IMR-90 (cell line): ENCODE results near the gene HFM1. TPM values are rescaled to one million over a fixed set of nuclear protein-coding genes. Genes with fewer than 3 reads are reported as not detected.

Source experiments
- ATAC-seq: fragments of 200-7000 bp; cut with Tn5 transposase; 2 replicates; pipeline ENCODE4 v1.9.1; 2020; ENCODE audit warnings: low read depth, mild to moderate bottlenecking, moderate library complexity
- BruUV-seq: library from RNA; stranded (reverse); fragments of 400-500 nt; replicated peaks from 2 replicates; lab custom pipeline; 2021; lab: Mats Ljungman, UMichigan
- CTCF ChIA-PET: fragments of 300-600 bp; formaldehyde crosslinking; extraction: SDS; loops from one replicate; lab custom pipeline; 2021; ENCODE audit warnings: antibody characterized with exemption; lab: Yijun Ruan, JAX
- POLR2A ChIA-PET: fragments of 300-600 bp; sonication (Branson Sonifier 250); formaldehyde crosslinking; loops from one replicate; lab custom pipeline; 2022; ENCODE audit warnings: antibody characterized with exemption; ENCODE audit not compliant: unreplicated experiment; lab: Charles Lee
- DNase-seq: peaks from one replicate; pipeline ENCODE4 v3.0.0; 2013
- H2AFZ ChIP-seq: replicated peaks from 2 replicates; pipeline ENCODE3; 2013; ENCODE audit warnings: low read length, mild to moderate bottlenecking; ENCODE audit not compliant: poor library complexity
- H2AK5ac ChIP-seq: 2 replicates; pipeline ENCODE4 v1.6.1; 2013; ENCODE audit warnings: low read depth, low read length, inconsistent platforms
- H2AK9ac ChIP-seq: replicated peaks from 2 replicates; pipeline ENCODE3; 2013; ENCODE audit warnings: mild to moderate bottlenecking, low read depth, low read length, moderate library complexity; ENCODE audit not compliant: poor library complexity
- H2BK120ac ChIP-seq: 2 replicates; pipeline ENCODE4 v1.6.1; 2013; ENCODE audit warnings: low read depth, low read length, inconsistent platforms
- H2BK15ac ChIP-seq: 3 replicates; pipeline ENCODE4 v1.6.1; 2013; ENCODE audit warnings: low read depth, low read length, inconsistent platforms
- H2BK20ac ChIP-seq: 2 replicates; pipeline ENCODE4 v1.6.1; 2013; ENCODE audit warnings: low read depth, mild to moderate bottlenecking, inconsistent platforms, low read length, moderate library complexity
- H2BK5ac ChIP-seq: 2 replicates; pipeline ENCODE4 v1.6.1; 2013; ENCODE audit warnings: mild to moderate bottlenecking, low read depth, low read length, inconsistent platforms; ENCODE audit not compliant: poor library complexity, severe bottlenecking
- H3K14ac ChIP-seq: replicated peaks from 2 replicates; pipeline ENCODE4 v1.6.1; 2013; ENCODE audit warnings: low read depth, low read length, inconsistent platforms
- H3K18ac ChIP-seq: 2 replicates; pipeline ENCODE4 v1.6.1; 2013; ENCODE audit warnings: low read depth, low read length, control low read depth
- H3K23ac ChIP-seq: 2 replicates; pipeline ENCODE4 v1.6.1; 2013; ENCODE audit warnings: low read depth, low read length, inconsistent platforms
- H3K27ac ChIP-seq: 2 replicates; pipeline ENCODE4 v1.5.1; 2013; ENCODE audit warnings: mild to moderate bottlenecking, control low read depth, low read length; ENCODE audit not compliant: insufficient read depth
- H3K27me3 ChIP-seq: 2 replicates; pipeline ENCODE4 v1.6.1; 2013; ENCODE audit warnings: low read length; ENCODE audit not compliant: control insufficient read depth, insufficient read depth
- H3K36me3 ChIP-seq: 2 replicates; pipeline ENCODE4 v1.6.1; 2013; ENCODE audit warnings: low read length, mixed read lengths; ENCODE audit not compliant: control insufficient read depth, insufficient read depth
- H3K4ac ChIP-seq: 2 replicates; pipeline ENCODE4 v1.6.1; 2013; ENCODE audit warnings: low read depth, low read length, inconsistent platforms
- H3K4me1 ChIP-seq: 2 replicates; pipeline ENCODE4 v1.6.1; 2013; ENCODE audit warnings: low read length, mixed read lengths; ENCODE audit not compliant: control insufficient read depth, insufficient read depth
- H3K4me2 ChIP-seq: 2 replicates; pipeline ENCODE4 v1.6.1; 2013; ENCODE audit warnings: low read depth, mild to moderate bottlenecking, control low read depth, low read length, moderate library complexity
- H3K4me3 ChIP-seq: 2 replicates; pipeline ENCODE4 v1.5.1; 2013; ENCODE audit warnings: low read depth, mild to moderate bottlenecking, control low read depth, low read length, moderate library complexity; ENCODE audit not compliant: insufficient read depth
- H3K56ac ChIP-seq: 2 replicates; pipeline ENCODE4 v1.6.1; 2013; ENCODE audit warnings: low read length, inconsistent platforms; ENCODE audit not compliant: insufficient read depth; ENCODE audit errors: extremely low read depth
- H3K79me1 ChIP-seq, 2 experiments: 2 replicates each; pipeline ENCODE4 v1.6.1; 2013; ENCODE audit warnings: low read length in 2 of 2, inconsistent platforms in 1 of 2, low read depth in 1 of 2
- H3K9ac ChIP-seq: 2 replicates; pipeline ENCODE4 v1.6.1; 2013; ENCODE audit warnings: low read depth, low read length, control low read depth
- H3K9me1 ChIP-seq: 2 replicates; pipeline ENCODE4 v1.6.1; 2013; ENCODE audit warnings: low read length, inconsistent platforms; ENCODE audit not compliant: insufficient read depth
- H3K9me3 ChIP-seq: 2 replicates; pipeline ENCODE4 v1.6.1; 2013; ENCODE audit warnings: low read length; ENCODE audit not compliant: control insufficient read depth, insufficient read depth
- H4K20me1 ChIP-seq: 2 replicates; pipeline ENCODE4 v1.6.1; 2013; ENCODE audit warnings: low read length, inconsistent platforms; ENCODE audit not compliant: insufficient read depth
- H4K5ac ChIP-seq: 2 replicates; pipeline ENCODE4 v1.6.1; 2013; ENCODE audit warnings: mild to moderate bottlenecking, low read depth, low read length, control low read depth
- H4K8ac ChIP-seq, 2 experiments: 2 replicates each; pipeline ENCODE4 v1.6.1; 2013; ENCODE audit warnings: low read depth in 2 of 2, low read length in 2 of 2, control low read depth in 1 of 2, inconsistent platforms in 1 of 2
- H4K91ac ChIP-seq: 2 replicates; pipeline ENCODE4 v1.6.1; 2013; ENCODE audit warnings: low read depth, low read length, inconsistent platforms; ENCODE audit not compliant: insufficient read depth
- BHLHE40 ChIP-seq: fragments of 150-350 bp; IDR thresholded peaks from 2 replicates; pipeline ENCODE4 v1.6.1; 2016; ENCODE audit warnings: mild to moderate bottlenecking, low read depth, low read length
- CEBPB ChIP-seq: IDR thresholded peaks from 2 replicates; pipeline ENCODE4 v1.6.1; 2012; ENCODE audit warnings: low read depth, low read length, improper control_type of control experiment
- CHD1 ChIP-seq: IDR thresholded peaks from 2 replicates; pipeline ENCODE4 v1.6.1; 2012; ENCODE audit warnings: low read depth, low read length, improper control_type of control experiment
- CTCF ChIP-seq: conservative IDR thresholded peaks from 2 replicates; pipeline ENCODE4 v1.5.1; 2012; ENCODE audit warnings: mild to moderate bottlenecking, low read depth, low read length, improper control_type of control experiment
- ELK1 ChIP-seq: fragments of 150-350 bp; IDR thresholded peaks from 2 replicates; pipeline ENCODE4 v1.6.1; 2016; ENCODE audit warnings: low read depth, mild to moderate bottlenecking, low read length, moderate library complexity, borderline replicate concordance
- FOS ChIP-seq: fragments of 150-350 bp; IDR thresholded peaks from 2 replicates; pipeline ENCODE4 v1.6.1; 2016; ENCODE audit warnings: low read depth, low read length
- MAFK ChIP-seq: IDR thresholded peaks from 2 replicates; pipeline ENCODE4 v1.6.1; 2012; ENCODE audit warnings: low read depth, low read length, improper control_type of control experiment
- MAZ ChIP-seq: IDR thresholded peaks from 2 replicates; pipeline ENCODE4 v1.6.1; 2012; ENCODE audit warnings: low read depth, mild to moderate bottlenecking, low read length, improper control_type of control experiment, moderate library complexity, borderline replicate concordance
- MXI1 ChIP-seq: IDR thresholded peaks from 2 replicates; pipeline ENCODE4 v1.6.1; 2012; ENCODE audit warnings: low read depth, mild to moderate bottlenecking, low read length, moderate library complexity, borderline replicate concordance
- NFE2L2 ChIP-seq: fragments of 150-350 bp; IDR thresholded peaks from 2 replicates; pipeline ENCODE4 v1.6.1; 2016; ENCODE audit warnings: low read depth, mild to moderate bottlenecking, low read length
- RAD21 ChIP-seq: IDR thresholded peaks from 2 replicates; pipeline ENCODE4 v1.6.1; 2012; ENCODE audit warnings: low read length, improper control_type of control experiment
- RCOR1 ChIP-seq: IDR thresholded peaks from 2 replicates; pipeline ENCODE4 v1.6.1; 2012; ENCODE audit warnings: mild to moderate bottlenecking, low read length, improper control_type of control experiment; ENCODE audit not compliant: insufficient replicate concordance
- RFX5 ChIP-seq: IDR thresholded peaks from 2 replicates; pipeline ENCODE4 v1.8.0; 2012; ENCODE audit warnings: low read depth, mild to moderate bottlenecking, low read length, moderate library complexity
- SMC3 ChIP-seq: fragments of 150-350 bp; IDR thresholded peaks from 2 replicates; pipeline ENCODE4 v1.6.1; 2016; ENCODE audit warnings: low read depth, mild to moderate bottlenecking, antibody characterized with exemption, low read length, moderate library complexity
- USF2 ChIP-seq: fragments of 150-350 bp; IDR thresholded peaks from 2 replicates; pipeline ENCODE4 v1.6.1; 2017; ENCODE audit warnings: mild to moderate bottlenecking, antibody characterized with exemption, low read length, low read depth
- WGBS, 2 experiments: methylation state at CpG; one replicate each; pipeline versions ENCODE4 v1.1.5 to v1.1.7; 2013; ENCODE audit warnings: missing lambda C conversion rate in 2 of 2; ENCODE audit not compliant: insufficient read length in 1 of 2; ENCODE audit errors: extremely low coverage in 2 of 2; 5-methylcytosine and 5-hydroxymethylcytosine counted together
- dilution Hi-C: fragments of 300-500 bp; cut with HindIII; formaldehyde crosslinking; loops from one replicate; pipeline ENCODE4 v1.14.3; 2018; ENCODE audit warnings: low sequenced_read_pairs; ENCODE audit not compliant: unreplicated experiment
- in situ Hi-C: fragments of 300-500 bp; cut with MboI; formaldehyde crosslinking; loops from 3 replicates; pipeline ENCODE4 v1.14.3; 2019; ENCODE audit warnings: low sequenced_read_pairs, inconsistent platforms, mixed read lengths
- intact Hi-C: fragments of 100-400 bp; cut with micrococcal nuclease; formaldehyde crosslinking; loops from 2 replicates; pipeline ENCODE4 v1.10.0; 2022
- polyA plus RNA-seq, 3 experiments: library from polyadenylated mRNA; depleted of rRNA; stranded (reverse); fragments of >200 nt; gene quantifications; 2 replicates each; pipeline ENCODE4 v1.2.3, GENCODE V29; 2012; ENCODE audit warnings: low replicate concordance in 1 of 3
- total RNA-seq: library from RNA; depleted of rRNA; stranded (reverse); fragments of >200 nt; gene quantifications from 2 replicates; pipeline ENCODE4 v1.2.3, GENCODE V29; 2012

Gene HFM1
- total and polyA plus RNA-seq, 2 of the 4 experiments (the other 2 are of a cell fraction) = 0.15 to 0.18 TPM

GRCh38 chr1:91224878-91225277, 179.8 kb downstream of the HFM1 start:
- no peaks in the 10 kb centered on the region for H3K36me3 ChIP-seq
- in situ Hi-C loops (no loop called here), intact Hi-C loops (no loop called here), dilution Hi-C loops (no loop called here)
- no peaks in the 10 kb centered on the region for H3K9me3 ChIP-seq
- H4K5ac ChIP-seq = no peak overlapping the region
- no peak overlapping the region for H3K27ac ChIP-seq
- no peak overlapping the region for H2BK15ac ChIP-seq
- POLR2A ChIA-PET = interaction anchor here (0.5 kb wide), 1 partner anchor 50 kb away, joined by 3 read pairs; no protein-coding TSS in a partner anchor
- no peak overlapping the region for H3K4ac ChIP-seq
- no peak overlapping the region for H3K9ac ChIP-seq
- no peaks in the 10 kb centered on the region for H3K4me1 ChIP-seq
- H3K27me3 ChIP-seq = no peaks in the 10 kb centered on the region
- no peak overlapping the region for H2AFZ ChIP-seq
- CTCF ChIA-PET = no interaction called here
- H3K56ac ChIP-seq = no peak overlapping the region
- no peaks in the 10 kb centered on the region for H3K79me1 ChIP-seq
- no CpG with 5 or more reads among the region's 4 CpGs for WGBS, 2 experiments
- no peak overlapping the region for H2BK5ac ChIP-seq
- no peak overlapping the region for H4K91ac ChIP-seq
- no peak overlapping the region for H3K4me2 ChIP-seq
- no peak overlapping the region for H3K23ac ChIP-seq
- H3K4me3 ChIP-seq = no peak overlapping the region
- DNase-seq (no peak), ATAC-seq (no peak)
- H3K9me1 ChIP-seq = no peaks in the 10 kb centered on the region
- no peak overlapping the region for H2BK20ac ChIP-seq
- no peak overlapping the region for H4K8ac ChIP-seq
- H2AK5ac ChIP-seq = no peak overlapping the region
- H2BK120ac ChIP-seq = no peak overlapping the region
- BruUV-seq = no TSS peak
- TF ChIP-seq MAZ (no peak), MAFK (no peak), MXI1 (no peak), BHLHE40 (no peak), CEBPB (no peak), RCOR1 (no peak), ELK1 (no peak), USF2 (no peak), RFX5 (no peak), SMC3 (no peak), NFE2L2 (no peak), RAD21 (no peak), CHD1 (no peak), CTCF (no peak), FOS (no peak)
- H2AK9ac ChIP-seq = no peak overlapping the region
- no peak overlapping the region for H3K18ac ChIP-seq
- no peaks in the 10 kb centered on the region for H4K20me1 ChIP-seq
- no peak overlapping the region for H3K14ac ChIP-seq
